K562 (cell line): ENCODE measurements around the gene YPEL2. TPM values are rescaled to one million over a fixed set of nuclear protein-coding genes. Genes with fewer than 3 reads are reported as not detected.

Experiments used
- ARID4B ChIP-seq: sonication (generic); formaldehyde crosslinking; IDR thresholded peaks from 2 replicates; pipeline ENCODE4 v1.8.0; 2022; ENCODE audit warnings: mild to moderate bottlenecking, missing genetic modification reagents
- CBX2 ChIP-seq: fragments of 200-600 bp; sonication (generic); IDR thresholded peaks from one replicate; pipeline ENCODE4 v1.6.1; 2012; ENCODE audit warnings: mild to moderate bottlenecking, low read length, inconsistent platforms; ENCODE audit not compliant: insufficient read depth, poor library complexity, severe bottlenecking
- EWSR1 ChIP-seq: fragments of 450-650 bp; IDR thresholded peaks from 2 replicates; pipeline ENCODE4 v1.6.1; 2018; ENCODE audit warnings: borderline replicate concordance, mild to moderate bottlenecking, low read depth, moderate library complexity; ENCODE audit not compliant: partially characterized antibody
- FOXK2 ChIP-seq, 2 experiments: fragments of 450-650 bp; IDR thresholded peaks in 1 of 2; conservative IDR thresholded peaks in 1 of 2; 2 replicates each; pipeline ENCODE4 v1.6.1; 2016; ENCODE audit warnings: low read depth in 2 of 2, mild to moderate bottlenecking in 1 of 2
- GTF2B ChIP-seq: IDR thresholded peaks from 2 replicates; pipeline ENCODE4 v1.6.1; 2011; ENCODE audit not compliant: insufficient read length; ENCODE audit errors: extremely low read depth
- HDAC3 ChIP-seq: fragments of 450-650 bp; IDR thresholded peaks from 2 replicates; pipeline ENCODE4 v1.6.1; 2018; ENCODE audit warnings: borderline replicate concordance, mild to moderate bottlenecking, moderate library complexity; ENCODE audit not compliant: partially characterized antibody
- MAFK ChIP-seq: IDR thresholded peaks from 2 replicates; pipeline ENCODE4 v1.6.1; 2011; ENCODE audit warnings: low read length, improper control_type of control experiment
- MXI1 ChIP-seq: IDR thresholded peaks from 2 replicates; pipeline ENCODE4 v1.6.1; 2011; ENCODE audit warnings: low read depth, mild to moderate bottlenecking, improper control_type of control experiment, low read length
- NFXL1 ChIP-seq: fragments of 450-650 bp; formaldehyde crosslinking; IDR thresholded peaks from 2 replicates; pipeline ENCODE4 v1.4.0; 2021; ENCODE audit warnings: mild to moderate bottlenecking
- NUFIP1 ChIP-seq: fragments of 450-650 bp; IDR thresholded peaks from 2 replicates; pipeline ENCODE4 v1.6.1; 2018; ENCODE audit not compliant: partially characterized antibody
- TCF7 ChIP-seq: sonication (generic); IDR thresholded peaks from 2 replicates; pipeline ENCODE4 v1.6.1; 2016; ENCODE audit warnings: antibody characterized with exemption, borderline replicate concordance
- ZBTB34 ChIP-seq: fragments of 250-450 bp; sonication (Bioruptor Pico); IDR thresholded peaks from 2 replicates; pipeline ENCODE4 v1.8.0; 2021; ENCODE audit warnings: mild to moderate bottlenecking, moderate library complexity
- ZBTB49 ChIP-seq: sonication (generic); formaldehyde crosslinking; IDR thresholded peaks from 2 replicates; pipeline ENCODE4 v1.8.0; 2022; ENCODE audit warnings: missing genetic modification reagents, mild to moderate bottlenecking, borderline replicate concordance
- ZNF449 ChIP-seq: fragments of 250-450 bp; sonication (Bioruptor Pico); IDR thresholded peaks from 2 replicates; pipeline ENCODE4 v1.8.0; 2022; ENCODE audit warnings: moderate library complexity, mild to moderate bottlenecking, inconsistent platforms
- ZNF551 ChIP-seq: fragments of 250-450 bp; sonication (Bioruptor Pico); IDR thresholded peaks from 2 replicates; pipeline ENCODE4 v1.5.0; 2021; ENCODE audit warnings: mild to moderate bottlenecking, moderate library complexity
- ZNF778 ChIP-seq: fragments of 450-650 bp; formaldehyde crosslinking; IDR thresholded peaks from 2 replicates; pipeline ENCODE4 v1.4.0; 2020; ENCODE audit warnings: mild to moderate bottlenecking, moderate library complexity
- ZZZ3 ChIP-seq: fragments of 450-650 bp; IDR thresholded peaks from 2 replicates; pipeline ENCODE4 v1.6.1; 2016; ENCODE audit warnings: antibody characterized with exemption, mild to moderate bottlenecking, moderate library complexity
- polyA plus RNA-seq, 8 experiments: library from polyadenylated mRNA; depleted of rRNA in 4 of 8; stranded (reverse) in 5 of 8; unstranded in 3 of 8; fragments of >200 nt; fragmentation: Nextera tagmentation in 2 of 8; fragmentation: Illumina TruSeq in 1 of 8; extraction: Ambion mirVana in 2 of 8; extraction: Trizol in 1 of 8; gene quantifications; 2 replicates each; pipeline versions ENCODE4 v1.2.1 to v1.2.3, GENCODE V29; 2011 to 2014; ENCODE audit warnings: inconsistent platforms in 1 of 8, missing spikeins in 1 of 8
- total RNA-seq, 7 experiments: library from RNA; depleted of rRNA in 6 of 7; stranded (reverse); fragments of >200 nt in 6 of 7; fragmentation: Illumina TruSeq in 2 of 7; extraction: Trizol in 2 of 7; gene quantifications; 2 replicates each; pipeline versions ENCODE4 v1.2.1 to v1.2.3, GENCODE V29; 2011 to 2021; ENCODE audit warnings: low replicate concordance in 1 of 7

YPEL2 gene
- total and polyA plus RNA-seq, 9 of the 15 experiments (the other 6 are each of a cell fraction or from before 2014, with no cell fraction given), result 0.11 to 2.4 (median 0.47) TPM

- no peak for TF ChIP-seq ZBTB34 (CRISPR knock-in tag)
- peak; percentile 69 to 81; a peak in 3 of 4 replicates for TF ChIP-seq FOXK2 (conservative IDR thresholded peaks at IDR 0.05 in 1 of 2, IDR thresholded peaks at IDR 0.05 in 1 of 2; ENCODE audit: low read depth in 2 of 2)
- no peak for TF ChIP-seq NFXL1 (CRISPR knock-in tag)
- no peak for TF ChIP-seq EWSR1
- no peak for TF ChIP-seq ZNF778 (CRISPR knock-in tag)
- TF ChIP-seq ZBTB49 (CRISPR knock-in tag), result no peak
- TF ChIP-seq ZZZ3, result no peak
- TF ChIP-seq CBX2, result no peak
- no peak for TF ChIP-seq MXI1
- no peak for TF ChIP-seq GTF2B
- no peak for TF ChIP-seq ZNF551
- peak; percentile 56; the same call in 1 of the 2 replicates for TF ChIP-seq ZNF449 (CRISPR knock-in tag)
- peak; percentile 82 for TF ChIP-seq HDAC3
- no peak for TF ChIP-seq NUFIP1
- TF ChIP-seq TCF7, result 0 out of 2 replicates have a peak, but pooled peaks have one; percentile 56
- TF ChIP-seq MAFK, result no peak; the same call in 1 of the 2 replicates
- TF ChIP-seq ARID4B, result no peak
Observed at GRCh38 chr17:59365383-59365981, 34.0 kb downstream of the YPEL2 start (continued).
